HG03196 (cell line): ENCODE measurements around the gene TPST1.
"Not testable (repeated sequence)": the region's sequence is repeated elsewhere in the genome, so short reads cannot be mapped to it uniquely, and the experiment has no call there.

Source experiments
- ATAC-seq: cut with Tn5 transposase; IDR thresholded peaks from one replicate; pipeline ENCODE4 v1.9.1; 2021; ENCODE audit not compliant: unreplicated experiment

Gene TPST1

GRCh38 chr7:66324985-66325384 lies 119.9 kb downstream of the TPST1 start:
- not testable (repeated sequence) for ATAC-seq

GRCh38 chr7:66326501-66327215 lies 121.5 kb downstream of the TPST1 start:
- no peak for ATAC-seq

- ATAC-seq: no peak
These were observed 125.8 kb downstream of the TPST1 start for GRCh38 chr7:66330961-66331360.

- ATAC-seq: no peak
These were observed 126.7 kb downstream of the TPST1 start for GRCh38 chr7:66331883-66332282.

DNA sequence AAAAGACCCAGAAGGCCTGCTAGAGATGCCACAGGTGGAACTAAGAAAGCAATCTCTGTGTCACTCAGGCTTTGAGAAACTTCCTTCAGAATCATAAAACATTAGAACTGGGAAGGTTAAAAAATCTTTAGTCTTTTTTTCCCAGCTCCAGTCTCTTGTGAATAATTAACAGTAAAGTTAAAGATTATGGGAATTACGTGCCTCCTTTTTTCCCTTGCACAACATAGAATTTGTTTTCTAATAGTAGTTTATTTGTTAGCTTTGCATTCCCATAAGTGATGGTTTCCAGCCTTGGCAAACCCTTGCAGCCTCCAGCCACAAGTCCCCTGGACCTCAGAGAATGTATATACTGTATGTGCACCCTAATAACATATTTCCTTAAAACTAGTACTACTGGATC lies 128.3 kb downstream of the TPST1 start:
- no peak for ATAC-seq

- no peak for ATAC-seq
These were observed 130.2 kb downstream of the TPST1 start for GRCh38 chr7:66335318-66335717.

GRCh38 chr7:66336760-66337159 lies 131.6 kb downstream of the TPST1 start:
- ATAC-seq: no peak

DNA sequence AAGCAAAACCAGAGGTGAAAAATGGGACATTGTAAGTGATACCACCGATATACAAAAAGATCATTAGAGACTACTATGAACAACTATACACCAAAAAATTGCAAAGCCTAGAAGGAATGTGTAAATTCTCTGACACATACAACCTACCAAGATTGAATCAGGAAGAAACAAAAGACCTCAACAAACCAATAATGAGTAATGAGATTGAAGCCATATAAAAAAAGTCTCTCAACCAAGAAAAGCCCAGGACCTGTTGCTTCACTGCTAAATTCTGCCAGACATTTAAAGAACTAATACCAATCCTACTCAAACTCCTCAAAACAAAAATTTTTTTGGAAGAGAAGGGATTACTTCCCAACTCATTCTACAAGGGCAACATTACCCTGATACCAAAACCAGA lies 134.0 kb downstream of the TPST1 start:
- no peak for ATAC-seq

GRCh38 chr7:66344166-66344565 lies 139.0 kb downstream of the TPST1 start:
- ATAC-seq: no peak

DNA sequence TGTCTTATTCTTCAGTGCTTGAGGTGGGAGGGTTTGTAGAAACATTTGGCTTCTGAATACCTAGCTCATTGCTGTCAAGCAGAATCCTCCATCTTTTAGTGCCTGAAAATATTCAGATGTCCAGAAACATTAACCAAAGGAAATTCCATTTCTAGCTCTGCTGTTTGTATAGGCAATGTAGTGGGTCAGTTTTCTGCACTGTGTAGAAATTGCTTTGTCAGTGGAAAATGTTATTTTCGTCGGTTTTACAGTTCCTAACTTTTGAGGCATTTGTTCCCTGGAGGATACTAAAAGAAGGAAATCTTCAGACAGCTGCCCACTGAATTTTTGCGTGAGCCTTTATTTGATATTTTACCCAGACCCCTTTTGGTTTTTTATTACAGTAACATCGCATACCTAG lies 143.4 kb downstream of the TPST1 start:
- no peak for ATAC-seq

DNA sequence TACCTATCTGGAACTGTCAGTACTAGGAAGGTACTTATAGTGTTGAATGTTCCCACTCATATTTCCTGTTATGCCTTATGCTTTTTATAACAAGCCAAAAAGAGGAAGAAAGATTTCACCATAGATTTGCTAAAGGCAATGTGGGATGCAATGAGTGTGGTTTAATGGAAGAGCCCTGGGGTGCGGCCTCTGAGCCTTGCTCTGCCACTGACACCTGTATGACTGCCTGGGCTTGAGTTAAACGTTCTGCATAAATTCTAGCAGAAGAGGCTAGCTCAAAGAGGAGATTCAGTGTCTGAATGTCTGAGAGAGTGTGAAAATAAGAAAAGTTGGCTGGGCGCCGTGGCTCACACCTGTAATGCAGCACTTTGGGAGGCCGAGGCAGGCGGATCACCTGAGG lies 143.8 kb downstream of the TPST1 start:
- no peak for ATAC-seq

DNA sequence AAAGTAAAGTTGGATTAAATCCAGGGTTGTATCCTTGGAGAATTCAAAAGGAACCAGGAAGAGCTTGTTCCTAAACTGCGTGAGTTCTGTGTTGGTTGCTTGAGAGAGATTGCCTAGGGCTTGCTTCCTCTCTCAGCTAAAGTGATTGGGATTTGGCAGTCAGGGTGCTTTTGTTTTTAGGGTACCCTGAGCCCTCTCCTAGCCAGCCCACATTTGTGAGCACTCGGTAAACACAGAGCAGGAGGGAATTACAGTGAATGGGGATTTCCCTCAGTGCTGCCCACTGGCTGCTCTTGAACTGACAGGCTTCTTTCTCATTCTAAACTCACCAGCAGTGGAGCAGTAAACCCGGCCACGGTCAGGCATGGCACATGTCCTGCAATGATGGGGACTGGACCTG lies 146.9 kb downstream of the TPST1 start:
- no peak for ATAC-seq

- ATAC-seq: no peak
These were observed 148.4 kb downstream of the TPST1 start for GRCh38 chr7:66353547-66353946.

DNA sequence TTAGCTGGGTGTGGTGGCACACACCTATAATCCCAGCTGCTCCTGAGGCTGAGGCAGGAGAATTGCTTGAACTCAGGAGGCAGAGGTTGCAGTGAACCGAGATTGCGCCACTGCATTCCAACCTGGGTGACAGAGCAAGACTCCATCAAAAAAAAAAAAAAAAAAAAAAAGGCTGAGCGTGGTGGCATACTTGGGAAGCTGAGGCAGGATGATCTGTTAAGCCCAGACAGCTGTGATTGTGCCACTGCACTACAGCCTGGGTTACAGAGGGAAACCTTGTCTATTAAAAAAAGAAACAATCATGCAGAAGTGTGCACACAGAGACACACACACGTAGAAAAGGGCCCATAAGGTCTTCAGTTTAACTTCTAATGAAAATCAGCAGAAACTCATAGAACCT lies 150.6 kb downstream of the TPST1 start:
- ATAC-seq: no peak

DNA sequence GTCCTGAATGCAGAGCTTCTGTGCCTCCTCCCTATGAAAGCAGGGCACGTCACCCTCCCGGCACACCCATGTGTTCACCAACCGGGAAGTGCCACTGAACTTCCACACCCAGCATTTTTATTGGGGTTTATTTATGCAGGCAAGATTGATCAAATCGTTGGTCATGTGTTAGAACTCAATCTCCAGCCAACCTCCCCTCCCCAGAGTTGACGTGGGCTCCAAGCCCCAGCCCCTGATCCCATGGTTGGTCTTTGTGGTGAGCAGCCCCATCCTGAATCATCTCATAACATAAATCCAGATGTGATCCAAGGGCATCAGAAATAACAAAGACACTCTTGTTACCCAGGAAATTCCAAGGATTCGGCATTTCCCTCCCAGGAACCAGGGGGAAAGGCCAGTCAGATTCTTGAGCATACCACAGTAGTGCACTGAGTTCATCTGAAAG lies 151.2 kb downstream of the TPST1 start:
- no peak for ATAC-seq

GRCh38 chr7:66357087-66357486 lies 152.0 kb downstream of the TPST1 start:
- no peak for ATAC-seq

DNA sequence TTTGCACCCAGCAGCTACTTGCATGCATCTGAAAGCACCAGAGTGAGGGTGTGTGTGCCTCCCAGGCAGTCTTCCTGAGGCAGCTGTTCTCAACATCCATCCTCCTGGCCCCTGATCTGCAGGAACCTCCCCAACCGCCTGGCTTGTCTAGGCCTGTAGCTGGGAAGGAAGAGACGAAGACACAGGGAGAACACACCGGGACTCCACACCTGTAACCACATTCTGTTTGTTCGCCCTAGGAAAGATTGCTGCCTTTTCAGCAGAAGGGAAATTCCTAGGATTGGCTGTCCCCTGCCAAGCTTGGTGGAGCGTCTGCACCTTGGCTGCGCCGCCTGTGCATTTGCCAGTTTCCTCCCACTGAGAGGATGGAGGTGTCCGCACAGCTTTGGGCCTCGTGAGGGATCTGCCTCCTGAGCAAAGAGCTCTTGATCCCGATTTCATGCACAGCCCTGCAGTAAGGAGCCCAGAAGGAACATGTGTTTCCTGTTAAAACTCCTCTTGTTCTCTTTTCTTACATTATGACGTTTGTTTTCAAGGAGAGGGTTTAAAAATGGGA lies 154.6 kb downstream of the TPST1 start:
- no peak for ATAC-seq

DNA sequence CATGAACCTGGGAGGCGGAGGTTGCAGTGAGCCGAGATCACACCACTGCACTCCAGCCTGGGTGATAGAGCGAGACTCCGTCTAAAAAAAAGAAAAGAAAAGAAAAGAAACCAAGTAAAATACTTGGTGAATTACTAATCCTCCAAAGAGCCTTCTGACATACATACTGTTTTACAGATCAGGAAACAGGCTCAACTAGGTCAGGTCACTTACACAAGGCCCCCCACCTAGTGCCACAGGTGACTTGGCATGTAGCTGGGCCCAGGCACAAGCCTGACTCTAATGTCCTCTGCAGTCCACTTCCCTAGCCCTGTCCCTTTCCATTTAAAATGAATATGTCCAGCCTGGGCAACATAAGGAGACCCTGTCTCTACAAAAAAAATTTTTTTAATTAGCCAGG lies 157.0 kb downstream of the TPST1 start:
- no peak for ATAC-seq

DNA sequence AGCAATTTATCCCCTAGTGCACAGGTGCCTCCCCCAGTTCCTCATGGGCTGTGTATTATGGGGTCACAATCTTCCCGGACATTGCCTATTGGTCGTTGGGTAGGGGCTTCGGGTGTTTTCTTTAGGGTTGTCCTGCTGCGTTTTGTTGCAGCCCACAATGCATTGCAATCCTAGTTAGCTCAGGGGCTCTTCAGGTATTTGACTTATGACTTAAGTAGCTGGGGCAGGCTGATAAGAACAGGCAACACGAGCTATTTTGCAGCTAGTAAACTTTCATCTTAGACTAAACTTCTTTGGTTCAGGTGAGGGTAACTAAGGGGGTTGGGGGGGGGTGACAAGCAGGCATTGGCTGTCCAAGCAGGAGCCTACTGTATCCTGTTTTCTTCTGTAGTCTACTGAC lies 158.5 kb downstream of the TPST1 start:
- ATAC-seq: no peak

GRCh38 chr7:66365031-66365430 lies 159.9 kb downstream of the TPST1 start:
- not testable (repeated sequence) for ATAC-seq

GRCh38 chr7:66371096-66371824 lies 166.1 kb downstream of the TPST1 start:
- no peak for ATAC-seq

- ATAC-seq: not testable (repeated sequence)
These were observed 169.2 kb downstream of the TPST1 start for GRCh38 chr7:66374141-66374840.
